ENCODE measurements around the gene GPR85. TPM values are rescaled to one million over a fixed set of nuclear protein-coding genes. Genes with fewer than 3 reads are reported as not detected.
"Not testable (repeated sequence)": the region's sequence is repeated elsewhere in the genome, so short reads cannot be mapped to it uniquely, and the experiment has no call there.

The GPR85 gene
- total RNA-seq, 2 experiments from 2014 or later = not detected

GRCh38 chr7:113120647-113121046, 34.0 kb upstream of the GPR85 start:
- POLR2A ChIA-PET = interaction anchor here (1.0 kb wide), 1 partner anchor 670 kb away, joined by 3 read pairs; the partner anchor contains the start of gene IFRD1
- Histone ChIP-seq H3K4me3 (ENCODE audit: low read length) (no peak overlapping the region), H3K9me3 (ENCODE audit: control insufficient read depth in 1 of 2, insufficient read depth in 1 of 2, low read length in 2 of 2) (no peaks in the 10 kb centered on the region), H3K4me1 (ENCODE audit: insufficient read depth, low read length) (peaks cover 4% of the 10 kb centered on the region), H3K27ac (ENCODE audit: low read depth in 1 of 2, low read length in 2 of 2) (no peak overlapping the region), H3K27me3 (ENCODE audit: control insufficient read depth in 1 of 2, insufficient read depth in 2 of 2, low read length in 2 of 2) (no peaks in the 10 kb centered on the region), H3K36me3 (ENCODE audit: insufficient read depth, low read length) (peaks cover 3% of the 10 kb centered on the region)
- peaks cover 7% of the 10 kb centered on the region for H3K27me3 Mint-ChIP-seq
- no peak overlapping the region for H3K27ac Mint-ChIP-seq
- ATAC-seq (ENCODE audit: poor library complexity) (no peak), DNase-seq (peak in 1 of 14 experiments; percentile 10)
- intact Hi-C loops (cut with DNase I, micrococcal nuclease) = loop anchor here in 1 of 2 experiments (2.0 kb wide), 1 partner anchor 182 kb away; a partner anchor contains a TSS
- no peaks in the 10 kb centered on the region for H3K9me3 Mint-ChIP-seq
- no peak for TF ChIP-seq CTCF (IDR thresholded peaks at IDR 0.05)
- CTCF ChIA-PET = no interaction called here
- peaks cover 14% of the 10 kb centered on the region for H3K36me3 Mint-ChIP-seq (ENCODE audit: low read depth)
- H3K4me3 Mint-ChIP-seq = peak overlapping the region; percentile 94
- peaks cover 21% of the 10 kb centered on the region for H3K4me1 Mint-ChIP-seq (ENCODE audit: low read depth)

GRCh38 chr7:113119429-113119828, 32.8 kb upstream of the GPR85 start:
- peaks cover 8% of the 10 kb centered on the region for H3K36me3 ChIP-seq (ENCODE audit: insufficient read depth, low read length)
- TF ChIP-seq CTCF (IDR thresholded peaks at IDR 0.05) = no peak
- Mint-ChIP-seq H3K36me3 (ENCODE audit: low read depth) (peaks cover 21% of the 10 kb centered on the region), H3K9me3 (no peaks in the 10 kb centered on the region), H3K27me3 (no peaks in the 10 kb centered on the region), H3K27ac (peak overlapping the region; percentile 88), H3K4me1 (ENCODE audit: low read depth) (peaks cover 21% of the 10 kb centered on the region), H3K4me3 (peak overlapping the region; percentile 94)
- no peak overlapping the region for H3K27ac ChIP-seq (ENCODE audit: low read depth in 1 of 2, low read length in 2 of 2)
- H3K27me3 ChIP-seq (ENCODE audit: control insufficient read depth in 1 of 2, insufficient read depth in 2 of 2, low read length in 2 of 2) = no peaks in the 10 kb centered on the region
- peaks cover 4% of the 10 kb centered on the region for H3K4me1 ChIP-seq (ENCODE audit: insufficient read depth, low read length)
- DNase-seq = no peak
- H3K9me3 ChIP-seq (ENCODE audit: control insufficient read depth in 1 of 2, insufficient read depth in 1 of 2, low read length in 2 of 2) = no peaks in the 10 kb centered on the region
- ChIA-PET CTCF (no interaction called here), POLR2A (no interaction called here)
- intact Hi-C loops (cut with DNase I, micrococcal nuclease) = loop anchor here (2.0 to 10.0 kb wide), 7 partner anchors 177 to 1557 kb away; partner anchors contain the start of genes DOCK4 (in 1 of the 2), IFRD1 (in 1 of the 2), IMMP2L (in 1 of the 2) and ZNF277 (in 1 of the 2)
- ATAC-seq (ENCODE audit: poor library complexity) = no peak
- no peak overlapping the region for H3K4me3 ChIP-seq (ENCODE audit: low read length)

GRCh38 chr7:113118074-113118959, 31.7 kb upstream of the GPR85 start, which contains the start of gene SMIM30:
SMIM30 (minus strand) TSS chr7:113118554; CDS start chr7:113117578, 976 bp downstream.
- Mint-ChIP-seq H3K9me3 (no peaks in the 10 kb centered on the region), H3K36me3 (ENCODE audit: low read depth) (peaks cover 23% of the 10 kb centered on the region), H3K27ac (peak within 1 kb of the TSS; percentile 88), H3K4me3 (peak within 1 kb of the TSS; percentile 94), H3K4me1 (ENCODE audit: low read depth) (peaks cover 21% of the 10 kb centered on the region), H3K27me3 (no peaks in the 10 kb centered on the region)
- POLR2A ChIA-PET = interaction anchor here (0.7 to 1.0 kb wide), 2 partner anchors 12 to 913 kb away, joined by 3 read pairs; no protein-coding TSS in a partner anchor
- Histone ChIP-seq H3K4me3 (ENCODE audit: low read length) (peak within 1 kb of the TSS; percentile 72), H3K27ac (ENCODE audit: low read depth in 1 of 2, low read length in 2 of 2) (peak within 1 kb of the TSS; percentile 49 to 86), H3K27me3 (ENCODE audit: control insufficient read depth in 1 of 2, insufficient read depth in 2 of 2, low read length in 2 of 2) (no peaks in the 10 kb centered on the region), H3K9me3 (ENCODE audit: control insufficient read depth in 1 of 2, insufficient read depth in 1 of 2, low read length in 2 of 2) (no peaks in the 10 kb centered on the region), H3K36me3 (ENCODE audit: insufficient read depth, low read length) (peaks cover 8% of the 10 kb centered on the region), H3K4me1 (ENCODE audit: insufficient read depth, low read length) (peaks cover 4% of the 10 kb centered on the region)
- ATAC-seq (ENCODE audit: poor library complexity) (peak; percentile 100), DNase-seq (peak; percentile 79 to 94 (median 86))
- CTCF ChIA-PET = interaction anchor here (0.6 kb wide), 1 partner anchor 23 kb away, joined by 3 read pairs; no protein-coding TSS in a partner anchor
- no peak for TF ChIP-seq CTCF (IDR thresholded peaks at IDR 0.05)
- intact Hi-C loops (cut with DNase I, micrococcal nuclease) = loop anchor here (2.0 to 10.0 kb wide), 7 partner anchors 176 to 1556 kb away; partner anchors contain the start of genes DOCK4 (in 1 of the 2), IFRD1 (in 1 of the 2), IMMP2L (in 1 of the 2) and ZNF277 (in 1 of the 2)

- H3K9me3 Mint-ChIP-seq; ATAC-seq (ENCODE audit: poor library complexity); H3K27me3 ChIP-seq (ENCODE audit: control insufficient read depth in 1 of 2, insufficient read depth in 2 of 2, low read length in 2 of 2); H3K4me3 ChIP-seq (ENCODE audit: low read length); H3K36me3 ChIP-seq (ENCODE audit: insufficient read depth, low read length); POLR2A ChIA-PET; H3K27ac Mint-ChIP-seq; H3K27ac ChIP-seq (ENCODE audit: low read depth in 1 of 2, low read length in 2 of 2); H3K9me3 ChIP-seq (ENCODE audit: control insufficient read depth in 1 of 2, insufficient read depth in 1 of 2, low read length in 2 of 2); H3K27me3 Mint-ChIP-seq; H3K4me1 ChIP-seq (ENCODE audit: insufficient read depth, low read length): not testable (repeated sequence)
- Mint-ChIP-seq H3K36me3 (ENCODE audit: low read depth) (peaks cover 23% of the 10 kb centered on the region), H3K4me1 (ENCODE audit: low read depth) (peaks cover 21% of the 10 kb centered on the region), H3K4me3 (peak overlapping the region; percentile 71)
- CTCF ChIA-PET = interaction anchor here (0.6 kb wide), 1 partner anchor 24 kb away, joined by 3 read pairs; no protein-coding TSS in a partner anchor
- intact Hi-C loops (cut with DNase I, micrococcal nuclease) = loop anchor here (5.0 to 10.0 kb wide), 6 partner anchors 175 to 1555 kb away; partner anchors contain the start of genes DOCK4 (in 1 of the 2), IFRD1 (in 1 of the 2), IMMP2L (in 1 of the 2) and ZNF277 (in 1 of the 2)
- peak in 2 of 14 experiments; percentile 9 to 15 for DNase-seq
Measured at GRCh38 chr7:113117374-113117774, 30.7 kb upstream of the GPR85 start.
